Dedifferentiated amniotic fluid mesenchymal stem cell (primary cell): ENCODE results near the gene RNF148.

ENCODE experiments used
- DNase-seq: peaks from one replicate; pipeline ENCODE4 v3.0.0-alpha.2; 2016; ENCODE audit errors: extremely low spot score

The RNF148 gene, protein sequence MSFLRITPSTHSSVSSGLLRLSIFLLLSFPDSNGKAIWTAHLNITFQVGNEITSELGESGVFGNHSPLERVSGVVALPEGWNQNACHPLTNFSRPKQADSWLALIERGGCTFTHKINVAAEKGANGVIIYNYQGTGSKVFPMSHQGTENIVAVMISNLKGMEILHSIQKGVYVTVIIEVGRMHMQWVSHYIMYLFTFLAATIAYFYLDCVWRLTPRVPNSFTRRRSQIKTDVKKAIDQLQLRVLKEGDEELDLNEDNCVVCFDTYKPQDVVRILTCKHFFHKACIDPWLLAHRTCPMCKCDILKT

DNA sequence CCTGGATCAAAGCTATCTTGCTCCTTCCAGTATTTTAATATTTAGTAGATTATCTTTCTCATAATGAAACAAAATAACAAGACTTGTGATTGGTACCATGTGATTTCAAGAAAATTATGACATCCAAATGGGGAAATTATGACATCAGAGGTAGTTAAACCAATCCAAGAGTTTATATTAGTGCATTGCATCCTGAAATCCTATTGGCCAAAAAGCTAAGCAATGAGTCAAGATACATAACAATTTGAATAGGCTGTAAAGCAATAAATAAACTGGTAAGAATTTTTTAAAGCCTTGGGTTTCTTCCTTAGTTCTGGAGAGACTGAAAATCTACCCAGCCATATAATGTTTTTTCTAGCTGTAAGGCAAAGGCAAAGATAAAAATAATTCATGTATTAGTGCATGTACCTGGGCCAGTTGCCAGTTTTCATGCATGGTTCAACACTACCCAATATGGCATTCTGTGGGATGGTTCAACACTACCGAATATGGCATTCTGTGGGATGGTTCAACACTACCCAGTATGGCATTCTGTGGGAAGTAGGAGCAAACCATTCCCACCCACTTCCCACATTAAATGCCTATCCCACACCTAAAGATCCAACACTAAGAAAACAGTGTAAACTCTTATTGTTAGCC lies at the start of gene RNF148:
Gene RNF148, minus strand, starts transcription at position 51 of the 639 bp plus-strand sequence. CDS start 172 bp downstream, outside the sequence.
- no peak for DNase-seq

DNA sequence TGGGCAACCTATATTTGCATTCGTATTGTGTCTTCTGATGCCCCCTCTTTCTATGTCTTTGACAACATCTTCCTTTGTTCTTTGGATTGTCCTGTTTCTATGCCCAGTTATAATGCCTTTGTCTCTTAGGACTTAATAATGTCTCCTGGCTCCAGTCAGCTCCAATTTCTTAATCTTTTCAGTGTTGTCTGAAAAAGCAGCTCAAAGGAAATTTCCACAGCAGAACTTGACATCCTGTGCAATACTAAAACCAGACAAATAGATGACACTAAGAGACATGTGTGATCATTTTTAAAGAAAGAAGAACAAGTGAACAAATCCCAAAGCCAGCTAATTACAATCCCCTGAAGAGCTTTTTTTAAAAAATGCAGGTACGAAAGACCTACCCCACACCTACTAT lies 47.7 kb upstream of the RNF148 start:
- DNase-seq: no peak

DNA sequence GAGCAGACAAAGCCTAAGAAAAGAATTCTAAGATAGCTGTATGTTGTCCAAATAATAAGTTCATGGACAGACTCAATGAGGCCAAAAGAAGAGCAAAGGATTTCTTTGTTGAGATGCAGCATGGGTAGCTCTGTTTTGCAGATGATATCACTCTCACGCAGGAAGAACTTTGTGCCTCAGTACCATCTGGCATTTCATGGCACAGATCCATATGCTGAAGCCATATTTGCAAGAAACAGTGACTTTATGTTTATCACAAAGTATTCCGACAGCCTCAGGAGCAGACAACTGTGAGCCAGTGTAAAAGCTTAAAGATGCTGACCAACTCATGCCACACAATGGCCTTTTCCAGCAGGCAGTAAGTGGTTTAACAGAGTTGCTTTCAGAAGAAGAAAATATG lies 45.5 kb upstream of the RNF148 start:
- no peak for DNase-seq

DNA sequence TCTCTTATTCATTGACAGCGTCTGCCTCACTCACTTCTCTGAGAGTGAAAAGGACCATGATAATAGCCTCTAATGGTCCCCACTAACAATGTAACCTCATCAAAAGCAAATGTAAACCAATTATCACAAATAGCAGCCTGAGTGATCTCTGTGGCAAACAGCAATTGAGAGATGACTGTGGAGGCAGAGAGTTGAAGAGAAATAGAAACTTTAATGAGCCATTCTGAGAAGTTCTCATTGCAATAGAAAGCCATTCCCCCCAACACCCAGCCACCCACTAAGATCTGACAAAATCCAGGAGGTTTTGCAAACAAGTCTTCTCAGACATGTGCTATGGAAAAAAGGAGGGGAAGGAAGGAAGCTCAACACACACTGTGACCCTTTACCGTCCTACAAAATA lies 44.2 kb upstream of the RNF148 start:
- DNase-seq: no peak

DNA sequence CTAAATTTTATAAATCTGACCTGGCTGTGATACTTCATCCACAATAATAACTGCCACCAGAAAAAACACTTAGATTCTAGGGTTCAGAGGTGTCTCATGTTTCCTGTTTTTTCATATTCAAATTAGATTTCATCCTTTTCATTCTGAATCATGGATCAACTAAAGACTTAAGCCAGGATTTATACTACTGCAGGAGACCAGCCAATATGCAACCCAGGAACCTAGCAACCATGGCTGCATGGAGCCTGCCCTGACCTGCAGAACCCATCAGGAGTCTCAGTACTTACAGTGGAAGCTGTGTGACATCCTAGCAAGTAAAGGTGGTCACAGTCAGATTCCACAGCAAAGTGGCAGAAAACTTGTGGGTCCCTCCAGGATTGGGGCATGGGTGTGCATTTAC lies 40.5 kb upstream of the RNF148 start:
- no peak for DNase-seq

DNA sequence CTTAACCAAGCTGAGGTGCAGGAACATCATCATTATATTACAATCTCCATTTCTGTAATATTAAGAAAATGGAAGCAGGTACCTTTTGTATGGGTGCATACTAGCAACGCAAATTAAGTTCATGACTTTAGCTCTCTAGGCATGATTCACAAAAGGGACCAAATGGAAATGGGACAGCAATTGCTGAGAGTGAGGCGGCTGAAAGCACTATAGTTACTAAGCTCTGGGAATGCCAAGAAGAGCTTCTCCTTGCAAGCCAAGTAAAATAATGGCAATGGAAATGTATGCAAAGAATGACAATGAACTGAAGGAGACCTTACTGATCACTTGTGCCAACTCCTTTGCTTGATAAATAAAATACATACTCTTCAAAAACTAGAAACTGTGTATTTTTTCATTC lies 36.2 kb upstream of the RNF148 start:
- no peak for DNase-seq

DNA sequence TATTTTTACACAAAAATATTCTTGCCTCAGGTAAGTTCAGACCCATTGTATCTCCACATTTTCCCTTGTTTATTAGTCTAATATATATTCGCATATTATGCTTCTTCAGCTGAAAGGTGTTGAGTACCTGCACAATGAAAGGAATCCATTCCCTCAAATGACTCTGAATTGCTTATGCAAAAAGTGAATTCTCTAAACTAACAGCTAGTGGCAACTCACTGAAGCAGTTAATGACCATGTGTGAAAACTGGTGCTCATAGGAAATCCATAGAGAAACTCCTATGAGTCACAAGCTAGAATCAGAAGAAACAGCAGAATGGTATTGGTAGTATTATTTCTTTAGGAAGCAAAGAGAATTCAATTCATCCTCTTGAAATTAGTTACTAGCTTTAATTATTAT lies 33.5 kb upstream of the RNF148 start:
- no peak for DNase-seq

DNA sequence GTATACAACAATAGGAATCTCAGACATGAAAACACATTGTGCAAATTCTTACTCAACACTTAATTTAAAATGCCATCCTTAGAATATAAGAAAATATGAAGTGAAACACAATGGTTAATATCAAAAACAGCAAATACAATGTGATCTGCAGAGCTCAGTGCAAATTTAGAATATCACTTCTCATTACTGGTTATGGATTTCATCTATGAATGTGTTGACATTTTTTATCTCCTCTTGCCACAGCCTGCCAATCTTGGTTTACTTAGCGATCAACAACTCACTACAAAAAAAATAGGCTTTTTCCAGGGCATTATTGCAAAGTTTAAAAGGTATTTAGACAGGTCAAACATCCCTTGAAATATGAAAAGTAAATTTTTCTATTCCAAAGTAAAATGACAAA lies 25.0 kb upstream of the RNF148 start:
- DNase-seq: no peak

DNA sequence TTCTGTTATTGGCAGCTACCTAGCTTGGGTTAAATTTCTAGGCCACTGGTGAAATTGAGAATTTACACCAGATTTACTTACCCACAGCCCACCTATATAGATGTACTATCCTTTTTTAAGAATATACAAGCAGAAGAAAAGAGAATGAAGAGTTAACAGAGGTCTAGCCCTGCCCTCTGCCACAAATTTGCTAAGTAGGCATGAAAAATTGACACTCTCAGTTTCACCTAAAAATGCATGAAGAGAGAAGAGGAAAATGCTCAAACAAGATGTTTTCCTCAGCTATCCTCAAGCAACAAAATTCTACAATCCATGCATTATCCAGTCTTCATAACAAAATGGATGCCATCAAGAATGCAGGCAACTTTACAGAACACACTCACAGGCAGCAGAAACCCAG lies 24.6 kb upstream of the RNF148 start:
- no peak for DNase-seq

DNA sequence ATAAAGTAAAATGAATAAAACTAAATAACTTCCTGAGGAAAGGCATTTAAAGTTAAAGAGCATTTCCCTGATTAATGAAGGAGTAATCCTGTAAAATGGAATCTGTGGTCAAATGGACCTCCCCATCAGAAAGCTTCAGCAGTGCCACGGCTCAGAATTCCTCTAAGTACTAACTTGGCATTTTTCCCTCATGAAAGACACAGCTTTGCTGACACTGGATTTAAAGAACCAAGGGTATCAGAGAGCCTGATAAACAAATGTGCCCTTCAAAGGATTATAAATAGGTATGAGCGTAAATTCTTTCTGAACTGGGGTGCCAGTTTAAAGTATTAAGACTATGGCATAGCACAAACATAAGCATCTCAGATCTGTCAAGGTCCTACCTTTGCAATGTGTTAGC lies 24.2 kb upstream of the RNF148 start:
- DNase-seq: no peak

DNA sequence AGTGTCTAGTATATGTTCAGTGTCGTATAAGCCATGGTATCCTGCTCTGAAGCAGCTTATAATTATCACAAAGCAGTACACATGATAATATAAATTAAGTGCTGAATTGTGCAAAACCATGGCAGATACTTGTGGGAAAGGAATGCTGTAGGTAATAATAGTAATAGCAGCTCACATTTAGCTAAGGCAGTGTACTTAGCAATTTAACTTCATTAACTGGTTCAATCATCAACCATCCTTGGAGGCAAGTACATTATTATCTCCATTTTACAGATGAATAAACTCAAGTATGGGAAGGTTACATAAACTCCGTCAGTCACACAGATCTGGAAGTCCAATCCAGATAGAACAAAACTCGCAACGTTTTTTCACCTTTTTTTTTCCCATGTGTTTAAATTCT lies 21.6 kb upstream of the RNF148 start:
- DNase-seq: no peak

DNA sequence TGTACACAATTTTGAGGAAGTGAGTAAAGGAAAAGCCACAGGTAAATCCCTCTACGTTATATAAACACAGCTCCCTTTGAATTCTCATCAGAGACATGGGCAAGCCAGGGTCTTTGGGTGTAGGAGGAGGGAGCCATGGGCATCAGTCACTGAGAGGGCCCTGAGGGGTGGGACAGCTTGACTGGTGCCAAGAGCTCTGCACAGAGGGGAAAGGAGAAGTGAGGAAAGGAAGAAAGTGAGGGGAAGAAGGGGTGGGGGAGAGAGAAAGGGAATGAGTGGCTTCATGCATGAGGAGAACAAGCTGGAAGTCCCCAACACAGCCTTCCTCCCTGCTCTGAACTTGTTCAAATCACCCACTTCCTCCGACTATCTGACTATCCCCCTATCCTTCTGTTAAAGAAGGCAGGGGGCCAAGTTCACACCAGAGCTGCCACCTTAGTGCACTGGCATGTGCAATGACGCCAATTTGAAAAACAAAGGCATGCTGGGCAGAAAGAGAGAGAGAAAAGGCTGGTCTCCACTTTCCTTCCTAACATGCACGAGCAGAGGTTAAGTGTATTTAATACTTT lies 16.4 kb upstream of the RNF148 start:
- DNase-seq: no peak

DNA sequence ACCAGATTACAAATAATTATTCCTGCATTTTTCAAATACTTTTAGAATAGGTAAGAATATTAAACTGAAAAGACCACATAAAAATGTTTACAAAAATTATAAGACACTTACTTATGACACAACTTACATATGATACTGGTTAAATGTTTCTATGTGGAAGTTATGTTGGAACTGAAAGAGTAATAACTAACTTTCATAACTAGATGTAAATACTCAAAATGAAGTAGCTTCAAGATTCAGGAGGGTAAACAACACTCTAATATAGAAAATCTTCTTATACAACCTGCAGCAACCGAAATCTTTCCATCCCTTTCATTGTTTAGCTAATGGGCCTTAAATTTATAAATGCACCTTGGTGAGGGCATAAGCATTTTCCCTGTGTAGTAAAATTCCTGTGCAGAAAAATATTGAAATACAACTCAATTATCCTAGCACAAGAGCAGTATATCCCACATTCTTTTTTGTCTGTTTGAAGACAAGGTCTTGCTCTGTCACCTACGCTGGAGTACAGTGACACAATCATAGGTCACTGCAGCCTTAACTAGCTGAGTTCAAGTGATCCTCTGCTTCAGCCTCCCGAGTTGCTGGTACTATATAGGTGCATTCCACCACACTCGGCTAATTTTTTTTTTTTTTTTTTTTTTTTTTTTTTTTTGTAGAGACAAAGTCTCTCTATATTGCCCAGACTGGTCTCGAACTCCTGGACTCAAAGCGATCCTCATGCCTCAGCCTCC lies 14.8 kb upstream of the RNF148 start:
- no peak for DNase-seq

DNA sequence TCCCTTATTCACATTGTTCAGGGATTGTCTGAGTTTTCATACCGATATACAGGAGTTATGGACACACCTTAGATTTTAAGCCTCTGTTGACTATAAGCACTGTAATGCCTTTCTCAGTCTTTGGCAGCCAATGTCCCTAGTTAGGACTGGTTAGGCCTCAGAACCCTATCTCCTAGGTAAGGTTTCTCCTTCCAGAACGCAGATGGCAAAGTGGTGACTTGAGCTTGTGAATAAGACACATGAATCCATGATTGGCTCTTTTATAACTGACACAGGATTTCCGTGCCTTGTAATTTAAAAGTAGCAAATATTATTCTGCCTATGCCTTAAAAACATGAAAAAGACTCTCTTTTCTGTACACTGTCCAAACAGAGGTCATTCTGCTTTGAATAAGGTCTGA lies 12.5 kb upstream of the RNF148 start:
- no peak for DNase-seq

DNA sequence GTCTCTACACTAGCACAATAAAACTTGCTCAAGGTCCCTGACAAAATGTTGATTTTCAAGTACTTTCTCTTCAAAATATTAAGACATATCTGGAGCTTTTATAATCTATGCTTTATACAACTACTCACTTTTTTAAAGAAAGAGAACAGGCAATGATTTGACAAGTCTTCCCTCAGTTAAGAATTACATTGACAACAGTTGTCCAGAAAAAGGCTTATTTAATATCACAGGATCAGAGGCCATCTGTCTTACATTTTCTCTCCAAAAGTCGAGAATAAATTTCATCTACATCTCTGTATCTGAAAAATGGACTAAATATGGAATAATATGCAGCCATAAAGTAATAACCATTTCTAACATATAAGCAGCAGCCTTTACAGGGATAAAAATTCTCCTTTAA lies 8.2 kb upstream of the RNF148 start:
- DNase-seq: no peak

DNA sequence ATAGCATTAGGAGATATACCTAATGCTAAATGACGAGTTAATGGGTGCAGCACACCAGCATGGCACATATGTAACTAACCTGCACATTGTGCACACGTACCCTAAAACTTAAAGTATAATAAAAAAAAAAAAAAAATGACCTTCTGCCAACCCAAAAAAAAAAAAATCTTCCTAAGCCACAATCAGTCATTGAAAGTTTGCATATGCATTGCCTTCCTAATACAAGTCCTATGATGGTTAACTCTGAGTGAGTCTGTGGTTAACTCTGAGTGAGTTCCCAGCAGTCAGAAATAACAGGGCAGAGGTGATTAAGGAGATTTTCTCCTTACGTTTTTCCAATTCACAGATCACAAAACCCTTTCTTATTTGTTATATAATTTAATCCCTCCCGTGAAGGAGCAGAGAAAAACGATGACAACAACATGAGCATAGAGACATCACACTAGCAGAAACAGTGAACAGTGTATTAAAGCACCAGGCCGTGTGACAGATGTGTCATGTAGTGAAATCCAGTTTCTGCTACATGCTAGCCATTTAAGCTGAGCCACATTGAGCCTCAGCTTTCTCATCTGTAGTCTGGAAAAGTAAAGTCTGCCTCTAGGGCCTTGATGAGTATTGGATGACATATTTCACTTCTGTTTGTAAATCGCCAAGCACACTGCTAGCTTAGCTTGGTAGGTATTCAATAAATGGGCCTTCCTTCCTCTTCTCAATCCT lies 7.4 kb upstream of the RNF148 start:
- DNase-seq: no peak

DNA sequence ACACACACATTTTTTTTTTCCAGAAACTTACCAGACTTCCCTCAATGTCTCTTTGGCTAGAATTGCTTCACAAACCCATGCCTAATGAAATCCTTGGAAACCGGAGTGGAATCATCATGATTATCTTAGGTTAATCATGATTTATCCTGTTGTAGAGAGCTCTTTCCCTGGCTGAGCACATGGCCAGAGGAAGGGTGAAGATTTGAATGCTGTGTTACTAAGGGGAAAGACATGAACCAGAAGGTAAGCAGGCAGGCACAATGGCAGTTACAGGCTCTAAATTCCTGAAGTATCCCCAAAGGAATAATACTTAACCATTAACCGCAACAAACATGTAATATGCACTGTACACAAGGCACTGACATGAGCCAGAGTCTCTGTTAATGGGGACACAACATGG lies 4.1 kb upstream of the RNF148 start:
- no peak for DNase-seq

DNA sequence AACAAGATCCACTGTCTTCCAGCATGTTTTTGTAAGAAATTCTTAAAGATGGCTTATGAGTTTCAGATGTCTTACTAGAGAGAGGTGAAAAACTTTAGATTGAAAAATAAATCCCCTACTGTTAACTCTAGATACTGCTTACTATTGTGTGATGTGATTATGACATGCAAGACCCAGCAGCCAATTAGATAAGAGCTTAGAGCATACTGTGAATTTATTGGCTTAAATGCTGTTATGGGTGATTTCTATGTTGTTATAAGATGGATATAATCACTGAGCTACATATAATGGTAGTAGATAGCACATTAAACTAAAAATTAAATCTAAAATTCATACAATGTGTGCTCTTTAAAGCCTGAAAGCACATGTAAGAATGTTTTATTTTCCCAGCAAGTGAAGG lies 3.7 kb downstream of the RNF148 start, which contains the start of gene RNF133:
Gene RNF133, minus strand, starts transcription at position 101 of the 400 bp plus-strand sequence. CDS start 199 bp downstream, outside the sequence.
- DNase-seq: no peak

DNA sequence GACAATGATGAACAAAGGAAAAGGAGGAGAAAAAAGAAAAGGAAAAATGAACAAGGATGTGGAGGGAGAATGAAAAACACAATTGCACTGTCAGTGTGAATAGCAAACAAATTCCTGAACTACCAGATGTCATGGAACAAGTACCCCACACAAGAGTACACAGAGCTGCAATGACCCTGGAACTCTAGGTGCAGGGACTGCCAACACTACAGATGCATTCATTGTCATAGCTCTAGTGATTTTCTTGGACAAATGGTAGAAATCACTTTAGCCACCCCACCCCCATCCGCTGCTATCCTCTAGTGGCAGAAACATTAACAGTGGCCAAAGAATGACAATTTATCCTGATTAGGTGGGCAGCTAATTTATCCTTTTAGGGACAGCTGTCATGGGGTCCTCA lies 6.9 kb downstream of the RNF148 start:
- no peak for DNase-seq

DNA sequence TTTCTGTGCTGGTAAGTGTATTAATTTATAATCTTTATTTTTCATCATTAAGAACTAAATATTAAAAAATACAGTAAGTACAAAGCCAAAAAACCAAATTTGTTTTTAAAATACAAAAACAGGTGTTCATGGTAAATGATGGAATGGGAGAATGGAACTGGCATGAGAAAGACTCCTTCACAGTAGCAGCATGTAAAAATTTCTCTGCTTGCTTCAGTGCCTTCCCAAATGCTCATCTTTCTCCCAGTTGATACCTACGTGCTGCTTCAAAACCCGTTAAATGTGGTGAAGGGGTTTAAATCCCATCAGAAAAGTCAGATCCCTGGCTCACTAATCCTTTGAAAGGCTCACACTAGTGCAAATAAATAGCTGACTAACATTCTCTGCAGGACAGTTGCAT lies 8.0 kb downstream of the RNF148 start:
- no peak for DNase-seq

DNA sequence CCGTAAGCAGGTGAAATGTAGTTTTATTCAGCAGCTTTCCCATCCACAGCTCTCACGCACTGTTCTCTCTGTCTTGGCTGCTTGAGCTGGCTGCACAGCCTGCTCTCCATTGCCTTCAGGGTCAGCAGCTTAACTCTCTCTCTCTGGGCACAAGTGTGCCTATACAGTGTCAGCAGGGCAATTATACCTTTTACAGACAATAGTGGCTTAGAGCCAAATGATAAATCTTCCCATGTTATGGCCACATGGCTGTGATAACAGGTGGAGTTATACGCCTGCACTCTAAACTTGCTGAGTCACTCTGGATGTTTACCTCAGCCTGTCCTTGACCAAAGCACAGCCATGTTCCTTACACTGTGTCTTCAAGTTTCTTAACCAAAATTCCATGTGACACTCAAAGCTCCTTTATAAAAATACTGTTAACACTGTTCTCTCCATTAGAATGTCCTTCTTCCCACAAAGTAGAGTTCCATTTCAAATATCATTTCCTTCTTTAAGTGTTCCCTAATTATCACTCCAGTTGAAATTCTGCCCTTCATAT lies 9.9 kb downstream of the RNF148 start:
- DNase-seq: no peak
